Neural cell (in vitro differentiated cells): ENCODE data around the gene SPATA12. TPM values are rescaled to one million over a fixed set of nuclear protein-coding genes. Genes with fewer than 3 reads are reported as not detected.

Experiments used
- H2AFZ ChIP-seq: fragments of 200-600, 300-800 bp; sonication (generic), shearing (Covaris generic); 2 replicates; pipeline ENCODE4 v1.6.0; 2014; ENCODE audit warnings: low read depth, mild to moderate bottlenecking, antibody characterized with exemption, low read length, moderate library complexity
- H3F3A ChIP-seq: fragments of 200-600 bp; shearing (Covaris generic); 2 replicates; pipeline ENCODE4 v1.6.1; 2016; ENCODE audit warnings: mild to moderate bottlenecking, moderate library complexity, mixed read lengths, antibody characterized with exemption, low read length; ENCODE audit not compliant: insufficient read depth, poor library complexity, severe bottlenecking
- H3K27ac ChIP-seq: fragments of 200-600, 300-800 bp; sonication (generic), shearing (Covaris generic); 2 replicates; pipeline ENCODE4 v1.5.1; 2014; ENCODE audit warnings: mild to moderate bottlenecking, low read length, moderate library complexity
- H3K27me3 ChIP-seq: fragments of 300-800, 200-600 bp; sonication (generic), shearing (Covaris generic); 2 replicates; pipeline ENCODE4 v1.6.0; 2014; ENCODE audit warnings: mild to moderate bottlenecking, low read depth, low read length, moderate library complexity; ENCODE audit not compliant: insufficient read depth
- H3K36me3 ChIP-seq: fragments of 300-800, 200-600 bp; sonication (generic), shearing (Covaris generic); 2 replicates; pipeline ENCODE4 v1.5.1; 2014; ENCODE audit warnings: mild to moderate bottlenecking, antibody characterized with exemption, low read length, moderate library complexity; ENCODE audit not compliant: insufficient read depth
- H3K4me2 ChIP-seq: fragments of 300-800, 200-600 bp; sonication (generic), shearing (Covaris generic); 2 replicates; pipeline ENCODE4 v1.6.0; 2014; ENCODE audit warnings: mild to moderate bottlenecking, low read length
- H3K4me3 ChIP-seq: fragments of 300-800, 200-600 bp; sonication (generic), shearing (Covaris generic); 2 replicates; pipeline ENCODE4 v1.5.1; 2014; ENCODE audit warnings: mild to moderate bottlenecking, low read length, moderate library complexity
- H3K79me2 ChIP-seq: fragments of 200-600 bp; shearing (Covaris generic); replicated peaks from 2 replicates; pipeline ENCODE4 v1.6.0; 2014; ENCODE audit warnings: mild to moderate bottlenecking, low read length, moderate library complexity; ENCODE audit not compliant: insufficient read depth
- H3K9ac ChIP-seq: fragments of 300-800, 200-600 bp; sonication (generic), shearing (Covaris generic); 2 replicates; pipeline ENCODE4 v1.6.1; 2016; ENCODE audit warnings: mild to moderate bottlenecking, low read length, mixed read lengths
- H3K9me2 ChIP-seq: fragments of 200-600 bp; shearing (Covaris generic); 2 replicates; pipeline ENCODE4 v1.6.1; 2016; ENCODE audit warnings: mild to moderate bottlenecking, low read length, mixed read lengths; ENCODE audit not compliant: insufficient read depth
- H3K9me3 ChIP-seq: fragments of 200-600, 300-800 bp; sonication (generic), shearing (Covaris generic); 2 replicates; pipeline ENCODE4 v1.6.1; 2016; ENCODE audit warnings: mild to moderate bottlenecking, mixed run types, low read length, moderate library complexity, mixed read lengths
- H4K20me1 ChIP-seq: fragments of 200-600 bp; shearing (Covaris generic); 2 replicates; pipeline ENCODE4 v1.6.1; 2016; ENCODE audit warnings: mild to moderate bottlenecking, mixed run types; ENCODE audit not compliant: insufficient read depth
- CTCF ChIP-seq: fragments of 450-650 bp; IDR thresholded peaks from 2 replicates; pipeline ENCODE4 v1.5.1; 2014; ENCODE audit warnings: antibody characterized with exemption, mild to moderate bottlenecking, moderate library complexity; ENCODE audit not compliant: poor library complexity, severe bottlenecking
- EP300 ChIP-seq: fragments of 450-650 bp; conservative IDR thresholded peaks from 2 replicates; pipeline ENCODE4 v1.6.1; 2014; ENCODE audit warnings: antibody characterized with exemption, mild to moderate bottlenecking, moderate library complexity; ENCODE audit not compliant: poor library complexity, severe bottlenecking
- EZH2 ChIP-seq: fragments of 200-600, 300-800 bp; shearing (Covaris generic), sonication (generic); IDR thresholded peaks from 2 replicates; pipeline ENCODE4 v1.6.1; 2014; ENCODE audit warnings: antibody characterized with exemption, low read length, borderline replicate concordance, mild to moderate bottlenecking; ENCODE audit not compliant: insufficient read depth, poor library complexity, severe bottlenecking
- MXI1 ChIP-seq: fragments of 450-650 bp; conservative IDR thresholded peaks from 2 replicates; pipeline ENCODE4 v1.6.1; 2014; ENCODE audit warnings: antibody characterized with exemption, mild to moderate bottlenecking; ENCODE audit not compliant: poor library complexity, severe bottlenecking
- POLR2AphosphoS5 ChIP-seq: IDR thresholded peaks from 2 replicates; pipeline ENCODE4 v1.6.1; 2012
- RAD21 ChIP-seq: fragments of 450-650 bp; conservative IDR thresholded peaks from 2 replicates; pipeline ENCODE4 v1.6.1; 2014; ENCODE audit warnings: antibody characterized with exemption, mild to moderate bottlenecking, moderate library complexity
- REST ChIP-seq: IDR thresholded peaks from 2 replicates; pipeline ENCODE4 v1.6.1; 2012; ENCODE audit warnings: borderline replicate concordance
- SMC3 ChIP-seq: fragments of 450-650 bp; conservative IDR thresholded peaks from 2 replicates; pipeline ENCODE4 v1.6.1; 2014; ENCODE audit warnings: antibody characterized with exemption, mild to moderate bottlenecking, moderate library complexity; ENCODE audit not compliant: poor library complexity
- TAF1 ChIP-seq: IDR thresholded peaks from 2 replicates; pipeline ENCODE4 v1.6.1; 2012; ENCODE audit warnings: low read depth
- polyA plus RNA-seq: library from polyadenylated mRNA; depleted of rRNA; stranded (reverse); fragments of >200 nt; gene quantifications from 2 replicates; pipeline ENCODE4 v1.2.3, GENCODE V29; 2014

Gene SPATA12
- polyA plus RNA-seq, 1 donor from 2014 or later: not detected

DNA sequence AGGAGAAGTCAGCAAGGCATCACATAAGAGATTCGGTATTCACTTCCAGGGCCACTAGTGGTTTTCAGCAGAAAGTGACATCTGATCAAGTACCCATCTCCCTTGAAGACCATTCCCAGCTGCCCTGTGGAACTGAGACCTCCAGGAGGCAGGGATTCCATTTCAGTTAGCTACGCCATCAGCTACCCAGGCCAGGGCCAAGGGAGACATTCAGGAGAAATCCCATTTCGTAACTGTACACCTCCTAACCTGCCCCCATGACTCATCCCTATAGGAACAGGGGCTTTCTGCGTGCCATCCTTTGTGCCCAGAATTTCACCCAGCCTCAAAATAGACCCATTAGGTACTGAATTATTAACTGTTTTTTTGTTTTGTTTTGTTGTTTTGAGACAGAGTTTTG lies 24.7 kb downstream of the SPATA12 start:
- TF ChIP-seq SMC3: no peak
- TF ChIP-seq POLR2AphosphoS5: no peak
- TF ChIP-seq RAD21: no peak
- TF ChIP-seq CTCF: no peak
- no peak for TF ChIP-seq REST
- no peak for TF ChIP-seq MXI1
- no peak for TF ChIP-seq EP300
- TF ChIP-seq EZH2: no peak
- Histone ChIP-seq H3K9me3 (no peaks in the 10 kb centered on the region), H3K27me3 (peaks cover 2% of the 10 kb centered on the region), H3K4me2 (no peak overlapping the region), H3K36me3 (no peaks in the 10 kb centered on the region), H3K79me2 (no peaks in the 10 kb centered on the region), H3F3A (no peaks in the 10 kb centered on the region), H3K4me3 (no peak overlapping the region), H2AFZ (no peak overlapping the region), H3K9ac (no peak overlapping the region), H3K9me2 (no peaks in the 10 kb centered on the region), H3K27ac (no peak overlapping the region), H4K20me1 (no peaks in the 10 kb centered on the region)

DNA sequence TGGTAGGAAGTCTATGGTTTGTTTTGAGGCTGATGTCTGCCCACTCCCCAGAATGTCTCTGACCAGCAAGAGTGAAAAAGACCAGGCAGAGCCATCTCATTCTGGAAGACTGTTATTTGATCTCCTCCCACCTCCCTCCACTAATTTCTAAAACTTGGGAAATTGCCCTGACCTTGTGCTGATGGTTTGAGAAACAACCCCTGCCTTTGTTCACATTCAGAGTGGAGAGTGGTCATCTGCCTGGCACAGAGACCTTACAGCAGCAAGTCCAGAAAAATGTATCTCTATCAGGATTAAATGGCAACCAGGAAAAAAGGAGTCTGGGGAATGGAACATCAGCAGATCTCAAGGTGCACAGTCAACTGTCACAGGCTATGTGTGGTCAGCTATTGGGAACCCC lies 25.7 kb downstream of the SPATA12 start:
- no peaks in the 10 kb centered on the region for H3F3A ChIP-seq
- H3K9me3 ChIP-seq: no peaks in the 10 kb centered on the region
- H3K79me2 ChIP-seq: no peaks in the 10 kb centered on the region
- no peak overlapping the region for H3K27ac ChIP-seq
- H4K20me1 ChIP-seq: no peaks in the 10 kb centered on the region
- no peaks in the 10 kb centered on the region for H3K27me3 ChIP-seq
- no peak overlapping the region for H2AFZ ChIP-seq
- TF ChIP-seq RAD21: no peak
- H3K9ac ChIP-seq: no peak overlapping the region
- no peak overlapping the region for H3K4me2 ChIP-seq
- H3K9me2 ChIP-seq: no peaks in the 10 kb centered on the region
- H3K4me3 ChIP-seq: no peak overlapping the region
- H3K36me3 ChIP-seq: no peaks in the 10 kb centered on the region

DNA sequence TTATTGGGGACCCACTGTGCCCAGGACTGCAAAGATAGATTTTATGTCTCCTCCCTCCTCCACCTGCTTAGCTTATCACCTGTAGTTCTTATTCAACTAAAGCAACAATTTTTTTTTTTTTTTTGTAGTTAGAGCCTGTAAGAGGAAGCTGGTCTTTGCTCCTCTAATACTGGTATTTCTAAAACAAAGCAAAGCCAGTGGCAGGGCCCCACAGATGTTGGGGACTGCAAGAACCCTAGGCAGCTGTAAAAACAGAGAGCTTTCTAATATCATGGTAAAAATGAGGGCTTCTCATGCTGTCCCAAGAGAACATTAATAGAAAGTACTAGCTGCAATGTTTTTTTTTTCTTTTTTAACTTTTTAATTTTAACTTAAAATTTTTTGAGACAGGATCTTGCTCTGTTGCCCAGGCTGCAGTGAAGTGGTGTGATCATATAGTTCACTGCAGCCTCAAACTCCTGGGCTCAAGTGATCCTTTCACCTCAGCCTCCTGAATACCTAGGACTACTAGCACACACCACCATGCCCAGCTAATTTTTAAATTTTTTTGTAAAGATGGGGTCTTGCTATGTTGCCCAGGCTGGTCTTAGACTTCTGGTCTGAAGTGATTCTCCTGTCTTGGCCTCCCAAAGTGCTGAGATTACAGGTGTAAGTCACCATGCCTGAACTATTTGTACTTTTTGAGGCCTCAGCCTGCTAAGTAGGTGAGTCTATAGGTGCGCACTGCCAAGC lies 27.1 kb downstream of the SPATA12 start:
- Histone ChIP-seq H3K27ac (no peak overlapping the region), H2AFZ (no peak overlapping the region), H3K36me3 (no peaks in the 10 kb centered on the region), H3F3A (no peaks in the 10 kb centered on the region), H4K20me1 (no peaks in the 10 kb centered on the region), H3K27me3 (no peaks in the 10 kb centered on the region), H3K9me2 (no peaks in the 10 kb centered on the region), H3K9me3 (no peaks in the 10 kb centered on the region), H3K4me3 (no peak overlapping the region), H3K9ac (no peak overlapping the region), H3K79me2 (no peaks in the 10 kb centered on the region), H3K4me2 (no peak overlapping the region)
- TF ChIP-seq RAD21 (no peak), EP300 (no peak), TAF1 (no peak), SMC3 (no peak), REST (no peak), MXI1 (no peak), EZH2 (no peak), CTCF (no peak), POLR2AphosphoS5 (no peak)
